MM.1S (cell line): ENCODE results near the gene TOX3.

Experiments
- DNase-seq: peaks from one replicate; pipeline ENCODE4 v3.0.0-alpha.2; 2015
- H2AFZ ChIP-seq: fragments of 300-600 bp; sonication (generic); 2 replicates; pipeline ENCODE4 v1.6.0; 2016; ENCODE audit warnings: antibody characterized with exemption, low read length
- H3F3A ChIP-seq: fragments of 300-600 bp; sonication (generic); 2 replicates; pipeline ENCODE4 v1.6.1; 2016; ENCODE audit warnings: mild to moderate bottlenecking, antibody characterized with exemption, low read length, moderate library complexity, mixed read lengths; ENCODE audit not compliant: insufficient read depth
- H3K27ac ChIP-seq: fragments of 300-600 bp; sonication (generic); 2 replicates; pipeline ENCODE4 v1.5.1; 2016; ENCODE audit warnings: mild to moderate bottlenecking, low read length
- H3K27me3 ChIP-seq: fragments of 300-600 bp; sonication (generic); replicated peaks from 2 replicates; pipeline ENCODE4 v1.6.0; 2016; ENCODE audit warnings: low read length; ENCODE audit not compliant: insufficient read depth
- H3K36me3 ChIP-seq: fragments of 300-600 bp; sonication (generic); replicated peaks from 2 replicates; pipeline ENCODE4 v1.6.1; 2016; ENCODE audit warnings: mild to moderate bottlenecking, low read length, mixed read lengths; ENCODE audit not compliant: insufficient read depth
- H3K4me1 ChIP-seq: fragments of 300-600 bp; sonication (generic); 2 replicates; pipeline ENCODE4 v1.6.1; 2016; ENCODE audit warnings: low read length, mixed read lengths
- H3K4me2 ChIP-seq: fragments of 300-600 bp; sonication (generic); 2 replicates; pipeline ENCODE4 v1.6.0; 2016; ENCODE audit warnings: low read depth, low read length
- H3K4me3 ChIP-seq: fragments of 300-600 bp; sonication (generic); 2 replicates; pipeline ENCODE4 v1.5.1; 2016; ENCODE audit warnings: low read length, mixed read lengths
- H3K79me2 ChIP-seq: fragments of 300-600 bp; sonication (generic); 2 replicates; pipeline ENCODE4 v1.6.1; 2016; ENCODE audit warnings: mixed run types, low read length, mixed read lengths
- H3K9ac ChIP-seq: fragments of 300-600 bp; sonication (generic); 2 replicates; pipeline ENCODE4 v1.6.1; 2016; ENCODE audit warnings: low read length, mixed read lengths
- H3K9me2 ChIP-seq: fragments of 300-600 bp; sonication (generic); replicated peaks from 2 replicates; pipeline ENCODE4 v1.6.1; 2016; ENCODE audit warnings: mild to moderate bottlenecking, low read length, mixed read lengths; ENCODE audit not compliant: insufficient read depth
- H3K9me3 ChIP-seq: fragments of 300-600 bp; sonication (generic); replicated peaks from 2 replicates; pipeline ENCODE4 v1.6.1; 2016; ENCODE audit warnings: mild to moderate bottlenecking, low read length, mixed read lengths; ENCODE audit not compliant: insufficient read depth
- H4K20me1 ChIP-seq: fragments of 300-600 bp; sonication (generic); 2 replicates; pipeline ENCODE4 v1.6.1; 2016; ENCODE audit warnings: mild to moderate bottlenecking, low read length, moderate library complexity, mixed read lengths; ENCODE audit not compliant: insufficient read depth
- CTCF ChIP-seq: fragments of 300-600 bp; sonication (generic); IDR thresholded peaks from 2 replicates; pipeline ENCODE4 v1.5.1; 2016; ENCODE audit warnings: antibody characterized with exemption, low read length, mixed read lengths
- EZH2 ChIP-seq: fragments of 300-600 bp; sonication (generic); optimal IDR thresholded peaks from 2 replicates; pipeline ENCODE3; 2017; ENCODE audit warnings: low read depth, mild to moderate bottlenecking, antibody characterized with exemption, low read length, mixed read lengths
- EZH2phosphoT487 ChIP-seq: fragments of 300-600 bp; sonication (generic); IDR thresholded peaks from 2 replicates; pipeline ENCODE4 v1.6.1; 2018; ENCODE audit warnings: antibody characterized with exemption, low read length

The TOX3 gene

GRCh38 chr16:52499060-52499440, 47.9 kb downstream of the TOX3 start:
- no peaks in the 10 kb centered on the region for H3K36me3 ChIP-seq
- TF ChIP-seq CTCF (no peak), EZH2phosphoT487 (no peak), EZH2 (no peak)
- H3K9me3 ChIP-seq = no peaks in the 10 kb centered on the region
- H3K27me3 ChIP-seq = no peaks in the 10 kb centered on the region
- H3K9me2 ChIP-seq = 0 out of 2 replicates have a peak, but pooled peaks cover 3% of the 10 kb centered on the region
- DNase-seq = no peak
- no peaks in the 10 kb centered on the region for H3F3A ChIP-seq
- H3K4me3 ChIP-seq = no peak overlapping the region
- no peak overlapping the region for H3K27ac ChIP-seq
- H3K4me1 ChIP-seq = no peaks in the 10 kb centered on the region
- no peak overlapping the region for H3K4me2 ChIP-seq
- no peak overlapping the region for H2AFZ ChIP-seq
- H3K79me2 ChIP-seq = no peaks in the 10 kb centered on the region
- no peak overlapping the region for H3K9ac ChIP-seq
- no peaks in the 10 kb centered on the region for H4K20me1 ChIP-seq

- no peaks in the 10 kb centered on the region for H3K4me1 ChIP-seq
- H2AFZ ChIP-seq = no peak overlapping the region
- H3K36me3 ChIP-seq = no peaks in the 10 kb centered on the region
- no peaks in the 10 kb centered on the region for H4K20me1 ChIP-seq
- H3K9ac ChIP-seq = no peak overlapping the region
- H3K9me3 ChIP-seq = no peaks in the 10 kb centered on the region
- no peak for DNase-seq
- no peak overlapping the region for H3K27ac ChIP-seq
- no peaks in the 10 kb centered on the region for H3K27me3 ChIP-seq
- no peaks in the 10 kb centered on the region for H3K79me2 ChIP-seq
- no peaks in the 10 kb centered on the region for H3F3A ChIP-seq
- H3K4me3 ChIP-seq = no peak overlapping the region
- 0 out of 2 replicates have a peak, but pooled peaks cover 3% of the 10 kb centered on the region for H3K9me2 ChIP-seq
- no peak overlapping the region for H3K4me2 ChIP-seq
- TF ChIP-seq EZH2 (no peak), CTCF (no peak), EZH2phosphoT487 (no peak)
Observed at GRCh38 chr16:52498328-52499059, 48.4 kb downstream of the TOX3 start.

GRCh38 chr16:52497067-52497816, 49.7 kb downstream of the TOX3 start:
- no peaks in the 10 kb centered on the region for H4K20me1 ChIP-seq
- DNase-seq = no peak
- TF ChIP-seq EZH2phosphoT487 (no peak), CTCF (no peak), EZH2 (no peak)
- H3K9me3 ChIP-seq = no peaks in the 10 kb centered on the region
- no peak overlapping the region for H3K27ac ChIP-seq
- 0 out of 2 replicates have a peak, but pooled peaks cover 3% of the 10 kb centered on the region for H3K9me2 ChIP-seq
- H3K27me3 ChIP-seq = no peaks in the 10 kb centered on the region
- H3K4me1 ChIP-seq = no peaks in the 10 kb centered on the region
- no peaks in the 10 kb centered on the region for H3K36me3 ChIP-seq
- no peak overlapping the region for H3K4me2 ChIP-seq
- H3K4me3 ChIP-seq = no peak overlapping the region
- no peaks in the 10 kb centered on the region for H3K79me2 ChIP-seq
- H3K9ac ChIP-seq = no peak overlapping the region
- H2AFZ ChIP-seq = no peak overlapping the region
- no peaks in the 10 kb centered on the region for H3F3A ChIP-seq
